ENCODE results near the gene SPRING1. TPM values are rescaled to one million over a fixed set of nuclear protein-coding genes. Genes with fewer than 3 reads are reported as not detected.

The SPRING1 gene
- total and polyA plus RNA-seq, 2 of the 13 experiments (the other 11 are each of a cell fraction or from before 2014, with no cell fraction given) = 20.0 to 51.8 TPM

DNA sequence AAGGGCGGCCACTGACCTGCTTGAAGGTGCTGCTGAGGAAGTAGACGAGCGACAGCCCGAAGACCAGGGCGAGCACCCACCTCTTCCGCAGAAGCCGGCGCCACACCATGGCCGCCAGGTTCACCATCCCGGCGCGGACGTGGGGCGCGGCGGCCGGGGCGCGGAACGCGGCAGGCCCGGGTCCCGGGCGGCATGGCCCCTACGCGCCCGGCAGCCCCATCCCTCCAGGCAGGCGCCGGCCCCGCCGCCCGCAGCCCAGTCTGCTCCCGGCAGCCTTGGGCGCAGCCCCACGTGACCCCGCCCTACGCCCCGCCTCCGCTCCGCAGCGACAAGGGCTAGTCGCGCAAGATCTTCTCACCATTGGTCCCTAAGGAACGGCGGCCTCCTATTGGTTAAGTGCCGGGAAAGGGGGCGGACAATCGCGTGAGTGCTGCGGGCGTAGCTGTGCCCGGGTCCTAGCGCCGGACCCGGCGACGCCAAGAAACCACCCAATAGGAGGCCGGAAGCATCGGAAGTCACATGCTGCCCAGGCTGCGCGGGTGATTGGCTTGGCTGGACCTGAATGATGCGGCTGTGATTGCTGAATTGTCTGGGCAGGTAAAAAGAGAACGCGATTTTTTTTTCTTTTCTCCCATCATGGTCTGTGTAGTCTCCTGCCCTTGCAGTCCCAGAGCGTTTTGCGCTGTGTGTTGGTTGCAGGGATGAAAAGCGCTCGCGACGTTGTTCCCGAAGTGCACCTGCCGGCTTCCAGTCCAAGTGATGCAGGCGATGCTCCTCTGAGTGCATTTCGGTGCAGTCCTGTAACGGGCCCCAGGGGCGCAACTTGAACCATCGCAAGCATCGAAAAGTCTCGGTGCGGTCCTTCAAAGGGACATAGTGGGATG lies at the start of gene SPRING1, which contains the start of gene RNFT2 (continued):
- peak; percentile 26; the same call in 1 of the 2 replicates for TF ChIP-seq ZNF607 (CRISPR knock-in tag; IDR thresholded peaks at IDR 0.05; ENCODE audit: borderline replicate concordance)
- TF ChIP-seq, protein P1, sequence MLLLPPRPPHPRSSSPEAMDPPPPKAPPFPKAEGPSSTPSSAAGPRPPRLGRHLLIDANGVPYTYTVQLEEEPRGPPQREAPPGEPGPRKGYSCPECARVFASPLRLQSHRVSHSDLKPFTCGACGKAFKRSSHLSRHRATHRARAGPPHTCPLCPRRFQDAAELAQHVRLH (CRISPR knock-in tag; IDR thresholded peaks at IDR 0.05; ENCODE audit: borderline replicate concordance, low read depth) = peak; percentile 62; the same call in 1 of the 2 replicates
- TF ChIP-seq MXD4 (CRISPR knock-in tag; IDR thresholded peaks at IDR 0.05) = peak; percentile 64; the same call in 1 of the 2 replicates
- TF ChIP-seq, protein P2, sequence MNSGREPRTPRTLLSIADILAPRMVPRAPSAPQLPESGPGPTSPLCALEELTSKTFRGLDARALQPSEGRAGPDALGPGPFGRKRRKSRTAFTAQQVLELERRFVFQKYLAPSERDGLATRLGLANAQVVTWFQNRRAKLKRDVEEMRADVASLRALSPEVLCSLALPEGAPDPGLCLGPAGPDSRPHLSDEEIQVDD (CRISPR knock-in tag; IDR thresholded peaks at IDR 0.05; ENCODE audit: borderline replicate concordance) = no peak
- TF ChIP-seq SMAD1 (CRISPR knock-in tag; IDR thresholded peaks at IDR 0.05; ENCODE audit: borderline replicate concordance, low read depth) = no peak
- TF ChIP-seq NAIF1 (CRISPR knock-in tag; IDR thresholded peaks at IDR 0.05; ENCODE audit: borderline replicate concordance) = no peak
- peak; percentile 40; the same call in 1 of the 2 replicates for TF ChIP-seq TAF1 (CRISPR knock-in tag; IDR thresholded peaks at IDR 0.05)
- TF ChIP-seq ATF1 (CRISPR knock-in tag; IDR thresholded peaks at IDR 0.05) = peak; percentile 89
- peak; percentile 75; the same call in 1 of the 2 replicates for TF ChIP-seq SP5 (CRISPR knock-in tag; IDR thresholded peaks at IDR 0.05; ENCODE audit: borderline replicate concordance, low read depth)
- TF ChIP-seq, protein P3, sequence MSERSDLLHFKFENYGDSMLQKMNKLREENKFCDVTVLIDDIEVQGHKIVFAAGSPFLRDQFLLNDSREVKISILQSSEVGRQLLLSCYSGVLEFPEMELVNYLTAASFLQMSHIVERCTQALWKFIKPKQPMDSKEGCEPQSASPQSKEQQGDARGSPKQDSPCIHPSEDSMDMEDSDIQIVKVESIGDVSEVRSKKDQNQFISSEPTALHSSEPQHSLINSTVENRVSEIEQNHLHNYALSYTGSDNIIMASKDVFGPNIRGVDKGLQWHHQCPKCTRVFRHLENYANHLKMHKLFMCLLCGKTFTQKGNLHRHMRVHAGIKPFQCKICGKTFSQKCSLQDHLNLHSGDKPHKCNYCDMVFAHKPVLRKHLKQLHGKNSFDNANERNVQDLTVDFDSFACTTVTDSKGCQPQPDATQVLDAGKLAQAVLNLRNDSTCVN (CRISPR knock-in tag; IDR thresholded peaks at IDR 0.05; ENCODE audit: borderline replicate concordance) = peak; percentile 17; the same call in 1 of the 2 replicates
- no peak; the same call in 1 of the 2 replicates for TF ChIP-seq TGIF2 (CRISPR knock-in tag; IDR thresholded peaks at IDR 0.05)
- TF ChIP-seq KMT2B (CRISPR knock-in tag; IDR thresholded peaks at IDR 0.05) = peak; percentile 90
- 0 out of 2 replicates have a peak, but pooled peaks have one; percentile 20 for TF ChIP-seq CEBPG (CRISPR knock-in tag; IDR thresholded peaks at IDR 0.05)
- no peak for TF ChIP-seq ZNF264 (CRISPR knock-in tag; IDR thresholded peaks at IDR 0.05)
- TF ChIP-seq, protein P4, sequence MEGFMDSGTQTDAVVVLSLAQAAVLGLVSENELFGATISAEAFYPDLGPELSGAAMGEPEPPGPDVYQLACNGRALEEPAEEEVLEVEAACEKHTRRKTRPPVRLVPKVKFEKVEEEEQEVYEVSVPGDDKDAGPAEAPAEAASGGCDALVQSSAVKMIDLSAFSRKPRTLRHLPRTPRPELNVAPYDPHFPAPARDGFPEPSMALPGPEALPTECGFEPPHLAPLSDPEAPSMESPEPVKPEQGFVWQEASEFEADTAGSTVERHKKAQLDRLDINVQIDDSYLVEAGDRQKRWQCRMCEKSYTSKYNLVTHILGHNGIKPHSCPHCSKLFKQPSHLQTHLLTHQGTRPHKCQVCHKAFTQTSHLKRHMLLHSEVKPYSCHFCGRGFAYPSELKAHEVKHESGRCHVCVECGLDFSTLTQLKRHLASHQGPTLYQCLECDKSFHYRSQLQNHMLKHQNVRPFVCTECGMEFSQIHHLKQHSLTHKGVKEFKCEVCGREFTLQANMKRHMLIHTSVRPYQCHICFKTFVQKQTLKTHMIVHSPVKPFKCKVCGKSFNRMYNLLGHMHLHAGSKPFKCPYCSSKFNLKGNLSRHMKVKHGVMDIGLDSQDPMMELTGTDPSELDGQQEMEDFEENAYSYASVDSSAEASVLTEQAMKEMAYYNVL (CRISPR knock-in tag; IDR thresholded peaks at IDR 0.05; ENCODE audit: borderline replicate concordance) = no peak
- no peak for TF ChIP-seq AGO2 (optimal IDR thresholded peaks at IDR 0.05; ENCODE audit: low read depth, low read length)
- TF ChIP-seq STAG1 (CRISPR knock-in tag; IDR thresholded peaks at IDR 0.05) = no peak
- TF ChIP-seq NCOA5 (CRISPR knock-in tag; IDR thresholded peaks at IDR 0.05) = no peak
- peak; percentile 92 for TF ChIP-seq KDM2A (CRISPR knock-in tag; IDR thresholded peaks at IDR 0.05; ENCODE audit: borderline replicate concordance, low read depth)
- peak; percentile 81; the same call in 1 of the 2 replicates for TF ChIP-seq ZNF761 (CRISPR knock-in tag; conservative IDR thresholded peaks at IDR 0.05)
- TF ChIP-seq SIX4 (CRISPR knock-in tag; IDR thresholded peaks at IDR 0.05) = no peak
- TF ChIP-seq FOXK1 (CRISPR knock-in tag; IDR thresholded peaks at IDR 0.05; ENCODE audit: borderline replicate concordance, low read depth) = peak; percentile 71; the same call in 1 of the 2 replicates
- TF ChIP-seq BCL6 (CRISPR knock-in tag; IDR thresholded peaks at IDR 0.05) = no peak
- TF ChIP-seq FOXC1 (CRISPR knock-in tag; IDR thresholded peaks at IDR 0.05; ENCODE audit: borderline replicate concordance) = peak; percentile 37; the same call in 1 of the 2 replicates
- TF ChIP-seq, protein P5, sequence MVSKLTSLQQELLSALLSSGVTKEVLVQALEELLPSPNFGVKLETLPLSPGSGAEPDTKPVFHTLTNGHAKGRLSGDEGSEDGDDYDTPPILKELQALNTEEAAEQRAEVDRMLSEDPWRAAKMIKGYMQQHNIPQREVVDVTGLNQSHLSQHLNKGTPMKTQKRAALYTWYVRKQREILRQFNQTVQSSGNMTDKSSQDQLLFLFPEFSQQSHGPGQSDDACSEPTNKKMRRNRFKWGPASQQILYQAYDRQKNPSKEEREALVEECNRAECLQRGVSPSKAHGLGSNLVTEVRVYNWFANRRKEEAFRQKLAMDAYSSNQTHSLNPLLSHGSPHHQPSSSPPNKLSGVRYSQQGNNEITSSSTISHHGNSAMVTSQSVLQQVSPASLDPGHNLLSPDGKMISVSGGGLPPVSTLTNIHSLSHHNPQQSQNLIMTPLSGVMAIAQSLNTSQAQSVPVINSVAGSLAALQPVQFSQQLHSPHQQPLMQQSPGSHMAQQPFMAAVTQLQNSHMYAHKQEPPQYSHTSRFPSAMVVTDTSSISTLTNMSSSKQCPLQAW (CRISPR knock-in tag; IDR thresholded peaks at IDR 0.05) = peak; percentile 83

All from HepG2 (cell line).